ENCODE data around the gene HOXB6. TPM values are rescaled to one million over a fixed set of nuclear protein-coding genes. Genes with fewer than 3 reads are reported as not detected.

The HOXB6 gene
- total RNA-seq, 1 experiment from 2014 or later = 19.8 TPM

DNA sequence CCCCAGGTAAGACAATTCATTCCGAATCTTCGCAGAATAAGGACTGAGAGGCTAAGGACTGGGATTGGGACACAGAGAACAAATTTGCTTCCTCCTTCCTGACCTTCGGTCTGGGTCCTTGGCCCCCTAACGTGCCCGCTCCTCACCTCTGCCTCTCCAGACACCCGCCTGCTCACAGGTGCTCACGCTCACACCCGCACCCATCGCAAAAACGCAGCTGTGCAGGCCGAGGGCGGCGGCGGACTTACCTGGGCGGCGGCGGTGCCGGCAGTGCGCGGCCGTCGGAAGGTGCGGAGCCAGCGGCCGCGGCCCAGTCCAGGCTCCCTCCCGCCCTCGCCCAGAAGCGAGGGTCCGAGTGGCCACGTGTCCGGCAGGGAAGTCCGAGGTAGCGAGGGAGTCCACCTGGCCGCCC lies 28.5 kb upstream of the HOXB6 start:
- no peak for DNase-seq (ENCODE audit: low spot score)
- intact Hi-C loops (cut with micrococcal nuclease; ENCODE audit: unreplicated experiment) = no loop called here
- no peaks in the 10 kb centered on the region for H3K27me3 ChIP-seq (replicated peaks; ENCODE audit: insufficient read depth, low read depth, low read length, poor library complexity)
- H3K4me3 ChIP-seq (ENCODE audit: low read depth, low read length, poor library complexity, severe bottlenecking) = peak overlapping the region; percentile 1
- ChIA-PET POLR2A (ENCODE audit: low non-redundant PET) (no interaction called here), CTCF (no interaction called here)
- no TSS peak for BruUV-seq (replicated peaks)
- H3K27ac ChIP-seq (ENCODE audit: low read depth, low read length, poor library complexity, severe bottlenecking) = no peak overlapping the region
- no peaks in the 10 kb centered on the region for H3K9me3 ChIP-seq (ENCODE audit: low read depth, low read length, poor library complexity, severe bottlenecking)
- no peaks in the 10 kb centered on the region for H3K36me3 ChIP-seq (ENCODE audit: insufficient read depth, low read length, poor library complexity, severe bottlenecking)
- H3K4me1 ChIP-seq (ENCODE audit: insufficient read depth, low read length, poor library complexity, severe bottlenecking) = no peaks in the 10 kb centered on the region
- TF ChIP-seq, protein P1, sequence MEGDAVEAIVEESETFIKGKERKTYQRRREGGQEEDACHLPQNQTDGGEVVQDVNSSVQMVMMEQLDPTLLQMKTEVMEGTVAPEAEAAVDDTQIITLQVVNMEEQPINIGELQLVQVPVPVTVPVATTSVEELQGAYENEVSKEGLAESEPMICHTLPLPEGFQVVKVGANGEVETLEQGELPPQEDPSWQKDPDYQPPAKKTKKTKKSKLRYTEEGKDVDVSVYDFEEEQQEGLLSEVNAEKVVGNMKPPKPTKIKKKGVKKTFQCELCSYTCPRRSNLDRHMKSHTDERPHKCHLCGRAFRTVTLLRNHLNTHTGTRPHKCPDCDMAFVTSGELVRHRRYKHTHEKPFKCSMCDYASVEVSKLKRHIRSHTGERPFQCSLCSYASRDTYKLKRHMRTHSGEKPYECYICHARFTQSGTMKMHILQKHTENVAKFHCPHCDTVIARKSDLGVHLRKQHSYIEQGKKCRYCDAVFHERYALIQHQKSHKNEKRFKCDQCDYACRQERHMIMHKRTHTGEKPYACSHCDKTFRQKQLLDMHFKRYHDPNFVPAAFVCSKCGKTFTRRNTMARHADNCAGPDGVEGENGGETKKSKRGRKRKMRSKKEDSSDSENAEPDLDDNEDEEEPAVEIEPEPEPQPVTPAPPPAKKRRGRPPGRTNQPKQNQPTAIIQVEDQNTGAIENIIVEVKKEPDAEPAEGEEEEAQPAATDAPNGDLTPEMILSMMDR (conservative IDR thresholded peaks at IDR 0.05; ENCODE audit: low read depth, low read length) = no peak
- TF ChIP-seq EZH2 (IDR thresholded peaks at IDR 0.05; ENCODE audit: borderline replicate concordance, low read depth, low read length, poor library complexity, severe bottlenecking) = no peak

GRCh38 chr17:48632579-48633265 lies 27.9 kb upstream of the HOXB6 start:
- DNase-seq (ENCODE audit: low spot score) = no peak
- Histone ChIP-seq H3K27ac (ENCODE audit: low read depth, low read length, poor library complexity, severe bottlenecking) (no peak overlapping the region), H3K4me3 (ENCODE audit: low read depth, low read length, poor library complexity, severe bottlenecking) (no peak overlapping the region), H3K36me3 (ENCODE audit: insufficient read depth, low read length, poor library complexity, severe bottlenecking) (no peaks in the 10 kb centered on the region), H3K9me3 (ENCODE audit: low read depth, low read length, poor library complexity, severe bottlenecking) (no peaks in the 10 kb centered on the region), H3K4me1 (ENCODE audit: insufficient read depth, low read length, poor library complexity, severe bottlenecking) (no peaks in the 10 kb centered on the region), H3K27me3 (replicated peaks; ENCODE audit: insufficient read depth, low read depth, low read length, poor library complexity) (no peaks in the 10 kb centered on the region)
- intact Hi-C loops (cut with micrococcal nuclease; ENCODE audit: unreplicated experiment) = no loop called here
- POLR2A ChIA-PET (ENCODE audit: low non-redundant PET) = no interaction called here
- BruUV-seq (replicated peaks) = no TSS peak
- CTCF ChIA-PET = no interaction called here
- TF ChIP-seq EZH2 (IDR thresholded peaks at IDR 0.05; ENCODE audit: borderline replicate concordance, low read depth, low read length, poor library complexity, severe bottlenecking) = no peak
- TF ChIP-seq, protein P1 (conservative IDR thresholded peaks at IDR 0.05; ENCODE audit: low read depth, low read length) = no peak

- Histone ChIP-seq H3K27ac (ENCODE audit: low read depth, low read length, poor library complexity, severe bottlenecking) (no peak overlapping the region), H3K4me3 (ENCODE audit: low read depth, low read length, poor library complexity, severe bottlenecking) (no peak overlapping the region), H3K27me3 (replicated peaks; ENCODE audit: insufficient read depth, low read depth, low read length, poor library complexity) (no peaks in the 10 kb centered on the region), H3K4me1 (ENCODE audit: insufficient read depth, low read length, poor library complexity, severe bottlenecking) (peaks cover 5% of the 10 kb centered on the region), H3K9me3 (ENCODE audit: low read depth, low read length, poor library complexity, severe bottlenecking) (no peaks in the 10 kb centered on the region), H3K36me3 (ENCODE audit: insufficient read depth, low read length, poor library complexity, severe bottlenecking) (no peaks in the 10 kb centered on the region)
- no TSS peak for BruUV-seq (replicated peaks)
- no peak for TF ChIP-seq EZH2 (IDR thresholded peaks at IDR 0.05; ENCODE audit: borderline replicate concordance, low read depth, low read length, poor library complexity, severe bottlenecking)
- TF ChIP-seq, protein P1 (conservative IDR thresholded peaks at IDR 0.05; ENCODE audit: low read depth, low read length) = no peak
- CTCF ChIA-PET = no interaction called here
- no peak for DNase-seq (ENCODE audit: low spot score)
- intact Hi-C loops (cut with micrococcal nuclease; ENCODE audit: unreplicated experiment) = no loop called here
- POLR2A ChIA-PET (ENCODE audit: low non-redundant PET) = no interaction called here
Observed at GRCh38 chr17:48631693-48632578, 27.1 kb upstream of the HOXB6 start.
